UCSD-AML1 (cell line): ENCODE results near the gene DISC1.
"Not testable (repeated sequence)": the region's sequence is repeated elsewhere in the genome, so short reads cannot be mapped to it uniquely, and the experiment has no call there.

ENCODE experiments used
- DNase-seq: peaks from one replicate; lab custom pipeline; 2025; ENCODE audit not compliant: unreplicated experiment; lab: John Stamatoyannopoulos, UW

Gene DISC1

DNA sequence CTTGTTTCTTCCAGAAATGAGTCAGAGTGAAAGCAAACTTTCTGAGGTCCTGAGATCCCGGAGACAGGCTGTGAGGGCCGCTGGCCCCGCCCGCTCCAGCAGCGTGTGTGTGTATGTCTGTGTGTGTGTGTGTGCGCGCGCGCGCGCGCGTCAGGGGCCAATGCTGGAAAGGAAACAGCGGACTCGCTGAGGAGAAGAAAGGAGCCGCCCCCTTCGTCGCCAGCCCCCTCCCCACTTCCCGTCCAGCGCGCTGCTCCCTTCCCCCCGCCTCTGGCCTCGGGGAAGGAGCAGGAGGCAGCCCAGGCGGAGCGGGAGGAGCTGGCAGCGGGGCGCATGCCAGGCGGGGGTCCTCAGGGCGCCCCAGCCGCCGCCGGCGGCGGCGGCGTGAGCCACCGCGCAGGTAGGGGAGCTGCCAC, at the start of gene DISC1:
DISC1 (plus strand) TSS at position 256 of the 416 bp plus-strand sequence; CDS start at position 334, 78 bp downstream.
- DNase-seq = peak; percentile 95

DNA sequence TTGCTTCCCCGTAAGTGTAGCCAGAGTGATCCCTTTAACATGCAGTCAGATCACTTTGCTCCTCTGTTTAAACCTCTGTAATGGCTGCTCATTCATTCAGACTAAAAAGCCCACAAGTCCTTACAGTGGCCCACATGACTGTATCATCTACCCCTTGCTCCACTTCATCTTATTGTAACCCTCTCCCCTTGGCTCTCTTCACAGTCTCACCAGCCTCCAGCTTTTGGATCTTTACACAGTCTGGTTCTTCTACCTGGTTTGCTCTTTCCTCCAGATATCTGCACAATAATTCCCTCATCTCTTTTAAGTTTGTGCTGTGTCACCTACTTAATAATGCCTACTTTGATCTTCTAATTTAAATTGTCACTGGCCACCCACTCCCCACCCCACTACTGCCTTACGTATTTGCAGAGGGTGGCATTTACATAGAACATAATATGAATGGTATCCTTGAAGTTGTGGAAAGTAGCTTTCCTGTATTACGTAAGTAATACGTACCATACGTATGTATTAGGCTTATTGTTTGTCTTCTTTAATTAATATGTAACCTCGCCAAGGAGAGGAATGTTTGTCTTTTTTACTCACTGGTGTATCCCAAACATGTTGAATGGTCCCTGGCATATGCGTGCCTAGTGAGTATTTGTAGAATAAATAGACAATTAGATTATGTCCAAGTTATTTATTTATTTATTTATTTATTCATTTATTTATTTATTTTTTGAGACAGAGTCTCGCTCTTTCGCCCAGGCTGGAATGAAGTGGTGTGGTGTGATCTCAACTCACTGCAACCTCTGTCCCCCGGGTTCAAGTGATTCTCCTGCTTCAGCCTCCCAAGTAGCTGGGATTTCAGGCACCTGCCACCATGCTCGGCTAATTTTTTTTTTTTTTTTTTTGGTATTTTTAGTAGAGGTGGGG, 49.5 kb upstream of the DISC1 start:
- no peak for DNase-seq

DNA sequence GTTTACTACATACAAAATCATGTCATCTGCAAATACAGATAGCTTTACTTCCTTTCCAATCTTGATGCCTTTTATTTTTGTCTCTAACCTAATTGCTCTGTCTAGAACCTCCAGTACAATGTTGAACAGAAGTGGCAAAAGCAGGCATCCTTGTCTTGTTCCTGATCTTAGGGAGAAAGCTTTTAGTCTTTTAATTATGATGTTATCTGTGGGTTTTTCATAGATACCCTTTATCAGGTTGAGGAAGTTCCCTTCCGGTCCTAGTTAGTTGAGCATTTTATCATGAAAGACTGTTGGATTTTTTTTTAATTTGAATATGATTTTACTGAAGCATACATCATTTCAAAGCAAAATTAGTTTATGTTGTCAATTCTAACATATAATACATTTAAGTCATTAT, 45.7 kb upstream of the DISC1 start:
- DNase-seq = no peak

DNA sequence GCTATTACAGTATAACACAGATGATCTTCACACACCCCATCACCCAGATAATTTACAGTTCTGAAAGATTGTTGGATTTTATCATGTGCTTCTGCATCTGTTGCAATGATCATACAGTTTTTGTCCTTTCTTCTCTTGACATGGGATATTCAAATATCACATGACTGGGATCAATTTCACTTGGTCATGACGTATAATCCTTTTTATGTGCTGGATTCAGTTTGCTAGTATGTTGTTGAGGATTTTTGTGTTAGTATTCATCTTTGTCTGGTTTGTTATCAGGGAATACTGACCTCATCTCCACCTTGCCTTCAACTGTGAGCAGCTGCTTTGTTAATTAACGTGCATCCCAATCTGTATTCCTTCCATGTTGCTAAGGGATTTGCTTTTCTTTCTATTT, 44.7 kb upstream of the DISC1 start:
- no peak for DNase-seq

DNA sequence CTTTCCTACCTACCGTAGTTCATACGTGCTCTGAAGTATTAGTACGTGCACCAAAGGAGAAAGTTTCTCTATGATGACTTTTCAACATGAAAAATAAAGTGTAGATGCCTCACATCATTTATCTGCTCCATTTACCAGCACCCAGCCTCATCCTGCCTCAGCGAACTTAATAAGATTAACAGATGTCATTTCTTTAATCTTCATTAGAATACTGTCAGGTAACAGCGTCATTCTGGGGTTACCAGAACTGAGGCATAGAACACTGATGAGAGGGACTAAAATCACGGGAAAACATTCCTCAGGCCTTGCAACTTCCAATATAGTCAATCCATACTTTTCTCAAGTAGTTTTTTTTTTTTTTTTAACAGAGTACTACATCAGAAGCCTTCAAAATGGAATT, 43.2 kb upstream of the DISC1 start:
- no peak for DNase-seq

DNA sequence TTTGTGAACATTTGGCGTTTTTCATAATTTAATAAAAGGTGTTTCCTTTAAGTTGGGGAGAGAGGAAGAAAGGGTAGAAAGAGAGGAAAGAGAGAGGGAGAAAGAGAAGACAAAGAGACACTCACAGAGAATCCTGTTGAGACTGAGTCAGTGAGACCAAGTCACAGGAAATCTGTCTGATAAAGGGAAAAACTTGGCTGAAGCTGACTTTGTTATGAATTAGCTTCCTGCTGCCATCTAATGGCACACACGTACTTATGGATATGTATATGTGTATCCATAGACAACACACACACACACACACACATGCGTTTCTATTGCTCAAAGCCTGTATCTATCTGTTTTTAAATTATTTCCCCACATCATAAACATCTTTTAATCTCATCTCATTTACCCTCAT, 42.5 kb upstream of the DISC1 start:
- DNase-seq = no peak

DNA sequence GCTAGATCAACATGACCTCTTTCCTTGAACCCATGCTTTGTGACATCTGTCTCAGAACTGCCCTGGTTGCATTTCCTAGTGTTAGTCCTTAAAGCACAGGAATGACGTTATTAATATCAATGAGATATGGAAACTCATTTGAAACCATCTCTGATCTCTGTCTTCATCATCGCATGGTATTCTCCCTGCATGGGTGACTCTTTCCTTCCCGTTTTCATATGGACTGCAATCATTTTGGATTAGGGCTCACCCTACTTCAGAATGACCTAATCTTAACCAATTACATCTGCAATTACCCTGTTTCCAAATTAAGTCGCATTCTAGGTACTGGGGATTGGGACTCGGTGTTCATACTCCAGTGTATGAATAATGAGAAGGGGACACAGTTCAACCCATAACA, 41.7 kb upstream of the DISC1 start:
- no peak for DNase-seq

- DNase-seq = peak; percentile 34
Measured at GRCh38 chr1:231590453-231591198, 36.0 kb upstream of the DISC1 start.

- DNase-seq = no peak
Measured at GRCh38 chr1:231591466-231591865, 35.1 kb upstream of the DISC1 start.

DNA sequence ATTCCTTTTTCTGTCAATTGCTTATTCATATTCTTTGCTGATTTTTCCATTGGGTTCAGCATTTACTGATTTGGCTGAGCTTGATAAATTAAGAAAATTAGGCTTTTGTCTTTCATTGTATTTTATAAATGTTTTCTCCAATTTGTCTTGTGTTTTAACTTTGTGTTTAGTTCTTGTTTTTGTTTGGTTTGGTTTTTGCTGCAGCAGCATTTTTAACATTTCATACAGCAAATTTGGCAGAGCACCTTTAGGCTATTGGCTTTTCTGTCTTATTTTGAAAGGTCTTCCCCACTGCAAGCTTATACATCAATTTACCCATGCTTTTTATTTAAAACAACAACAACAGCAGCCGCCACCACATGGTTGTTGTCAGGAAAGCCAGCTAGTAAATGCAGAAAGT, 33.8 kb upstream of the DISC1 start:
- DNase-seq = no peak

- not testable (repeated sequence) for DNase-seq
Measured at GRCh38 chr1:231593264-231593663, 33.3 kb upstream of the DISC1 start.

DNA sequence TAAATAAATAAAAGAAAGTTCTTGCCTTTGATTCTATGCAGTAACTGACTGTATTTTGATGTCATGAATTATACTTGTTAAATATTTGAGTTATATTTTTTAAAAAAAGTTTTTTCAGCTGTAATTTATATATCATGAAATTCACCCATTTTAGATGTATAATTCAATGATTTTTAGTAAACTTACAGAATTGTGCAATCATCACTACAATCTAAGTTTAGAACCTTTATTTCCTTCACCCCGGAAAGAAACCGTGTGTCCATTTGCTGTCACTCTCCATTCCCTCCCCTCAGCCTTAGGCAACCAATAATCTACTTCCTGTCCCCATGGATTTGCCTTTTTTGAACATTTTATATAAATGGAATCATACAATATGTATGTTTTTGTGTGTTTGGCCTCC, 32.5 kb upstream of the DISC1 start:
- DNase-seq = no peak

DNA sequence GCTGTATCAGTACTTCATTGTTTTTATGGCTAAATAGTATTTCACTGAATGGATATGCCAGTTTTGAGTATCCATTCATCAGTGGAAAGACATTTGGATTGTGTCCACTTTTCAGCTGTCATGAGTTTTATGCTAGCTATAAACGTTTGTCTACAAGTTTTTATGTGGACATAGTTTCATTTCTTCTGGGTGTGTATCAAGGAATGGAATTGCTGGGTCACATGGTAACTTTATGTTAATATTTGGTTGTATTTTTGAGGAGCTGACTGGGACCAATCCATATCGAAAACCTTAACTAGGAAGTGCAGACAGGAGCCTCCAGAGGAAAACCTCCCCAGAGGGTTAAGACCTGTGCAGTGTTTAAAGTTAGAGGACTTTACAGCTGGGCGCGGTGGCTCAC, 31.8 kb upstream of the DISC1 start:
- DNase-seq = no peak

DNA sequence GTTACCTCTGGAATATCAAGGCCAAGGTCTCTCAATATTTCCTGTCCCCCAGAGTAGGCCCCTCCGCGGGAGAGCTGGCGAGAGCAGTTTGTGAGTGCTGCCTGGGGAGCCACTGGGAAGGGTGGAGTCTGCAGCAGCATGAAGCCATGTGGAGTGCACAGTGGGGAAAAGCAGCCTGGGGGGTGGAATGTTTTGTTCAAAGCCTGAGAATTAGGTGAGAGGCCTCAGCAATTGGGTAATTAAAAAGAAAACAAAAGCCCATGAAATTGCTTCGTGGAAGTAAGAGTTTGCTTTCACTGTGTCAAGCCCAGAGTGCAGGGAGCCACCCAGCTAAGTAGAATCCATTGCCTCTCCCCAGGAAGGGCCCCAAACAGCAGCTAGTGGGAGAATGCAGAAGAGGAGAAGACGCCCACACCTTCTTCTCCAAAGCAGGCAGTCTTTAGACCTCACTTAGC, 30.2 kb upstream of the DISC1 start:
- no peak for DNase-seq

- DNase-seq = no peak
Measured at GRCh38 chr1:231597971-231598370, 28.6 kb upstream of the DISC1 start.

- DNase-seq = no peak
Measured at GRCh38 chr1:231600458-231600976, 26.1 kb upstream of the DISC1 start.

DNA sequence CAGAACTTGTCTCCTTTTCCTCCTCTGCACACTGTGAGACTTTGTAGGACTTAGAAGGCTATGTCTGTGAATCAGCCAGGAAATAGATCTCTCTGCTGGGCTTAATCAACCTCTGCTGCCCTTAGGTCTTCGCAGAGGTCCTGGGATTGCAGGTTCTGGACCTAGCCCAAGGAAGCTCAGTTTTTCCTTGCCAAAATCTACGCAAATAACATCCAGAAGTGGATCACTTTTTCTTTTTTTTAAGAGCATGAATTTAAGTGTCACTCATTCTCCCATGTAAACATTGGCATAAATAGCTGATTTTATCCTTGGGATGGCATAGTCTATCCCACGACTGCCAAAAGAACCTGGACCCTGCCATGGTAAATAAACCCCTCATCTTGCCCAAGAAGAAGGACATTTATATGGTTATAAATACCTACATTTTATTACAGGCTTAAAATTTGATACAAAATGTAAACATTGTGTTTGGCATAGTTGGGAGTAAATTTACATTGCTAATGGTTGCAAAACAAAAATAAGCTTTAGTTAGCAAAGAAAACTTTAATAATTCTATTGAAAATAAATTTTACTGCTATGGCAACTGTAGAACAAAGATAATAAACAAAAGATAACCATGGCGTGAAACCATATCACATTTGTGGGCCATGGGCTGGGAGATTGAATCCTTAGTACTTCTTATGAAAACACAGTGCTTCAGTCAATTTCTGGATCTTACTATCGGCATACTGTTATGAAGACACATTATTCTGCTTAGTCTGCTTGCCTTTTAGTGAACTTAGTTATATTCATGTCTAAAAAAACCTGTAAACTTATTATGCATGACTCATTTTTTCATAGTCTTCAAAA, 24.5 kb upstream of the DISC1 start:
- no peak for DNase-seq

DNA sequence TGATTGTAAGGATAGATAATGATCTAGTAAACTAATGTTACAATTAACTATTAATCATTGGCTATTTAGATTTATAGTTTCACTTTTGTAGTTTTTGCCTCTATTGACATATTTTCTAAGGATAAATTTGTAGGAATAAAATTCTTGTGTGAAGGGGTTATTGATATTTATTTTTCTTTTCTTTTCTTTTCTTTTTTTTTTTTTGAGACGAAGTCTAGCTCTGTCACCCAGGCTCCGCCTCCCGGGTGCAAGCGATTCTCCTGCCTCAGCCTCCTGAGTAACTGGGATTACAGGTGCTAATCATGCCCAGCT, 24.0 kb upstream of the DISC1 start:
- DNase-seq = no peak

- peak; percentile 24 for DNase-seq
Measured at GRCh38 chr1:231603598-231604275, 22.9 kb upstream of the DISC1 start.

GRCh38 chr1:231604276-231604621, 22.3 kb upstream of the DISC1 start:
- no peak for DNase-seq
